Gastroesophageal sphincter (tissue), 4 donors: Measurements from ENCODE around the gene CLIP1. TPM values are rescaled to one million over a fixed set of nuclear protein-coding genes. Genes with fewer than 3 reads are reported as not detected.

ENCODE experiments used
- ATAC-seq: fragments of 150-250 bp; one replicate; pipeline ENCODE4 v1.9.1; 2016; ENCODE audit warnings: mild to moderate bottlenecking, moderate library complexity
- H3K27ac ChIP-seq, 4 donors: fragments of 200-600 bp; sonication (generic) in 3 of 4; 1 replicate in 3 of 4; 2 replicates in 1 of 4; pipeline ENCODE4 v1.5.1; 2016 to 2019
- H3K27me3 ChIP-seq: fragments of 200-600 bp; sonication (generic); one replicate; pipeline ENCODE4 v1.5.1; 2019
- H3K36me3 ChIP-seq, 2 donors: fragments of 200-600 bp; sonication (generic); one replicate each; pipeline ENCODE4 v1.5.1; 2019; ENCODE audit warnings: control low read depth in 1 of 2
- H3K4me1 ChIP-seq, 3 donors: fragments of 200-600 bp; sonication (generic); 1 replicate in 2 of 3; 2 replicates in 1 of 3; pipeline ENCODE4 v1.5.1; 2016 to 2019; ENCODE audit warnings: control low read depth in 2 of 3
- H3K4me3 ChIP-seq, 2 donors: fragments of 200-600 bp; sonication (generic); one replicate each; pipeline ENCODE4 v1.5.1; 2019; ENCODE audit warnings: mild to moderate bottlenecking in 1 of 2, moderate library complexity in 1 of 2
- H3K9me3 ChIP-seq, 3 donors: fragments of 200-600 bp; sonication (generic); one replicate each; pipeline ENCODE4 v1.5.1; 2017 to 2019; ENCODE audit warnings: control low read depth in 2 of 3
- CTCF ChIP-seq, 4 experiments: fragments of 200-600 bp in 2 of 4; fragments of 450-650 bp in 2 of 4; sonication (generic) in 1 of 4; IDR thresholded peaks; one replicate each; pipeline ENCODE4 v1.5.1; 2017 to 2019; ENCODE audit warnings: antibody characterized with exemption in 4 of 4, mild to moderate bottlenecking in 2 of 4, moderate library complexity in 2 of 4
- EP300 ChIP-seq: sonication (generic); formaldehyde crosslinking; IDR thresholded peaks from one replicate; pipeline ENCODE4 v1.6.1; 2017; ENCODE audit warnings: antibody characterized with exemption, mild to moderate bottlenecking
- POLR2A ChIP-seq, 2 donors: fragments of 450-650 bp; IDR thresholded peaks; one replicate each; pipeline ENCODE4 v1.6.1; 2017; ENCODE audit warnings: antibody characterized with exemption in 2 of 2, mild to moderate bottlenecking in 2 of 2, moderate library complexity in 1 of 2
- POLR2AphosphoS5 ChIP-seq: sonication (generic); formaldehyde crosslinking; IDR thresholded peaks from one replicate; pipeline ENCODE4 v1.6.1; 2017; ENCODE audit warnings: antibody characterized with exemption
- WGBS, 2 donors: methylation state at CpG; one replicate each; pipeline ENCODE4 v1.1.5; 2018; ENCODE audit warnings: low coverage in 1 of 2; 5-methylcytosine and 5-hydroxymethylcytosine counted together
- total RNA-seq, 4 donors: library from RNA; depleted of rRNA; stranded (reverse); fragments of >200 nt; gene quantifications; one replicate each; pipeline ENCODE4 v1.1.0, GENCODE V29; 2016

The CLIP1 gene
- total RNA-seq, 4 donors from 2014 or later = 186 to 272 (median 208) TPM

GRCh38 chr12:122336015-122336946 is 86.2 kb downstream of the CLIP1 start:
- peaks cover 8 to 95% of the 10 kb centered on the region in 2 donors for H3K36me3 ChIP-seq
- 74 to 84% methylated on average over 8 of the region's 8 CpGs for WGBS, 2 donors
- H3K27ac ChIP-seq = peak overlapping the region in 1 of 4 donors; percentile 21
- ATAC-seq = no peak
- no peaks in the 10 kb centered on the region for H3K9me3 ChIP-seq
- no peaks in the 10 kb centered on the region for H3K4me1 ChIP-seq
- no peak overlapping the region for H3K4me3 ChIP-seq
- H3K27me3 ChIP-seq = no peaks in the 10 kb centered on the region
- TF ChIP-seq CTCF (IDR thresholded peaks at IDR 0.05) (peak; percentile 37 to 61 (median 54)), POLR2AphosphoS5 (no peak), POLR2A (IDR thresholded peaks at IDR 0.05) (no peak)

GRCh38 chr12:122333142-122334087 is 89.1 kb downstream of the CLIP1 start:
- no peak for TF ChIP-seq CTCF (IDR thresholded peaks at IDR 0.05)
- no peak for TF ChIP-seq POLR2A (IDR thresholded peaks at IDR 0.05)
- no peak for TF ChIP-seq POLR2AphosphoS5
- no peak for TF ChIP-seq EP300
- WGBS, 2 donors = 68 to 78% methylated on average over 13 to 14 of the region's 14 CpGs
- peak; percentile 93 for ATAC-seq
- peaks cover 0 to 95% of the 10 kb centered on the region in 2 donors for H3K36me3 ChIP-seq
- H3K27me3 ChIP-seq = no peaks in the 10 kb centered on the region
- no peaks in the 10 kb centered on the region for H3K4me1 ChIP-seq
- no peaks in the 10 kb centered on the region for H3K9me3 ChIP-seq
- peak overlapping the region in 3 of 4 donors; percentile 36 to 51 (median 49) for H3K27ac ChIP-seq
- no peak overlapping the region for H3K4me3 ChIP-seq

GRCh38 chr12:122327494-122328385 is 94.7 kb downstream of the CLIP1 start:
- peak; percentile 31 for ATAC-seq
- TF ChIP-seq CTCF (IDR thresholded peaks at IDR 0.05) = no peak
- no peak for TF ChIP-seq POLR2A (IDR thresholded peaks at IDR 0.05)
- no peak for TF ChIP-seq EP300
- no peak for TF ChIP-seq POLR2AphosphoS5
- Histone ChIP-seq H3K36me3 (peaks cover 0 to 99% of the 10 kb centered on the region in 2 donors), H3K4me1 (no peaks in the 10 kb centered on the region), H3K9me3 (no peaks in the 10 kb centered on the region), H3K27me3 (no peaks in the 10 kb centered on the region), H3K4me3 (no peak overlapping the region), H3K27ac (no peak overlapping the region)
- WGBS, 2 donors = 73 to 82% methylated on average over 11 to 18 of the region's 18 CpGs

GRCh38 chr12:122327014-122327413 is 95.5 kb downstream of the CLIP1 start:
- H3K4me3 ChIP-seq = no peak overlapping the region
- H3K9me3 ChIP-seq = no peaks in the 10 kb centered on the region
- WGBS, 2 donors = 67 to 71% methylated on average over 1 of the region's 1 CpG
- no peak overlapping the region for H3K27ac ChIP-seq
- peaks cover 0 to 99% of the 10 kb centered on the region in 2 donors for H3K36me3 ChIP-seq
- H3K27me3 ChIP-seq = no peaks in the 10 kb centered on the region
- H3K4me1 ChIP-seq = no peaks in the 10 kb centered on the region
- TF ChIP-seq POLR2A (IDR thresholded peaks at IDR 0.05) (no peak), EP300 (no peak), CTCF (IDR thresholded peaks at IDR 0.05) (no peak), POLR2AphosphoS5 (no peak)
- ATAC-seq = no peak
